HG03060 (cell line): ENCODE measurements around the gene SP2.
"Not testable (repeated sequence)": the region's sequence is repeated elsewhere in the genome, so short reads cannot be mapped to it uniquely, and the experiment has no call there.

Experiments used
- ATAC-seq: cut with Tn5 transposase; IDR thresholded peaks from one replicate; pipeline ENCODE4 v1.9.1; 2021; ENCODE audit warnings: low read depth, moderate number of reproducible peaks; ENCODE audit not compliant: unreplicated experiment

The SP2 gene

GRCh38 chr17:47917581-47917980, 21.5 kb downstream of the SP2 start:
- ATAC-seq: no peak

- ATAC-seq: no peak
Observed at GRCh38 chr17:47918006-47918405, 22.0 kb downstream of the SP2 start.

GRCh38 chr17:47918991-47919390, 23.0 kb downstream of the SP2 start:
- no peak for ATAC-seq

GRCh38 chr17:47919889-47920288, 23.9 kb downstream of the SP2 start:
- ATAC-seq: not testable (repeated sequence)

- no peak for ATAC-seq
Observed at GRCh38 chr17:47924785-47925677, 29.0 kb downstream of the SP2 start.

- no peak for ATAC-seq
Observed at GRCh38 chr17:47925678-47925988, 29.6 kb downstream of the SP2 start.

GRCh38 chr17:47927821-47928400, 31.9 kb downstream of the SP2 start:
- no peak for ATAC-seq

- ATAC-seq: no peak
Observed at GRCh38 chr17:47928415-47928814, 32.4 kb downstream of the SP2 start.

- ATAC-seq: no peak
Observed at GRCh38 chr17:47929218-47930000, 33.4 kb downstream of the SP2 start.

- no peak for ATAC-seq
Observed at GRCh38 chr17:47931848-47932247, 35.8 kb downstream of the SP2 start.

- ATAC-seq: no peak
Observed at GRCh38 chr17:47934856-47935255, 38.8 kb downstream of the SP2 start.

GRCh38 chr17:47935468-47935867, 39.4 kb downstream of the SP2 start:
- ATAC-seq: not testable (repeated sequence)

GRCh38 chr17:47935961-47936360, 39.9 kb downstream of the SP2 start:
- no peak for ATAC-seq

GRCh38 chr17:47937941-47938340, 41.9 kb downstream of the SP2 start:
- ATAC-seq: no peak

GRCh38 chr17:47941246-47942095, 45.4 kb downstream of the SP2 start, which contains the start of gene PNPO:
TSS of gene PNPO (plus strand) at chr17:47941571. CDS start at chr17:47941676, 105 bp downstream.
- ATAC-seq: peak; percentile 88

GRCh38 chr17:47942096-47942510, 46.1 kb downstream of the SP2 start:
- ATAC-seq: no peak

GRCh38 chr17:47942568-47942967, 46.5 kb downstream of the SP2 start:
- no peak for ATAC-seq

- no peak for ATAC-seq
Observed at GRCh38 chr17:47945080-47945479, 49.0 kb downstream of the SP2 start.

GRCh38 chr17:47945529-47946508, 49.8 kb downstream of the SP2 start:
- ATAC-seq: no peak
